ENCODE results near the gene LRP6.
"Not testable (repeated sequence)": the region's sequence is repeated elsewhere in the genome, so short reads cannot be mapped to it uniquely, and the experiment has no call there.

The LRP6 gene

DNA sequence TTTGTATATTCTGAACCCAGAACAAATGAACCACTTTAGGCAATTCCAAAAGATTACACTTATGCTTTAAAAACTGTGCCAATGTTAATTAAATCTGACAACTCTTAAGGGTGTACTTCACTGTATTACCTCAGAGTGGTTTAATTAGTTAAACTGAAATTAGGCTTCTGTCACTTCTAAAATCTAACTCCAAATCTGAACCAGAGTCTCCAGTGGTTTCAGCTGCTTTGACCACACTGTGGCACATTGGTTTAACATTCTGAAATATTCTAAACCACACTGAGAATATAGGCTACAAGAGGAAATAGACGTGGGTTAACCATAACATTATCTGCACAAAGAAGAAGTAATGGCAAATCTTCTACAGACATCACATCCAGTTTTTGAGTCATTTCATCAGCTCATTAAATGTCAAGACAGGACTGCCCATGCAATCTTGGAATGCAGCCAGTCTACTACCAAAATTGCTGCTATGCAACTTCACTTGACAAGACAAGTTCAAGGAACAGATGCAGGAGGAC lies 94.8 kb downstream of the LRP6 start:
- no peak for DNase-seq

DNA sequence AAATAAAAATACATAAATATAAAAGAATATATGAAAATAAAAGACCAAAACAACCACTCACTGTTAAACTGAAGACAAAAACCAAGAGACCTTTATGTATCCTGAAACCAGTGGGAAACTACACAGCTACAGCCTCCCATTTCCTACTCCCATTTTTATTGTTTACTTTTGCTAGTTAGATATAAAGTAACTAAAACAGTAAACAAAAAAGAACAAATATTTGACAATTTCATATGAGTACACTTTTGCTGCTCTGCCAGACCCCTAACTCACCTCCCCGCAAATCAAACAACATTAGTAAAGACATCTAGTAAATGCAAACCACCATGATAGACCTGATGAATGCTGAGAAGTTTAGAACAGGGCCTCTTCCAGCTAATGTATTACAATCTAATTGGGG lies 99.0 kb downstream of the LRP6 start:
- DNase-seq: no peak

DNA sequence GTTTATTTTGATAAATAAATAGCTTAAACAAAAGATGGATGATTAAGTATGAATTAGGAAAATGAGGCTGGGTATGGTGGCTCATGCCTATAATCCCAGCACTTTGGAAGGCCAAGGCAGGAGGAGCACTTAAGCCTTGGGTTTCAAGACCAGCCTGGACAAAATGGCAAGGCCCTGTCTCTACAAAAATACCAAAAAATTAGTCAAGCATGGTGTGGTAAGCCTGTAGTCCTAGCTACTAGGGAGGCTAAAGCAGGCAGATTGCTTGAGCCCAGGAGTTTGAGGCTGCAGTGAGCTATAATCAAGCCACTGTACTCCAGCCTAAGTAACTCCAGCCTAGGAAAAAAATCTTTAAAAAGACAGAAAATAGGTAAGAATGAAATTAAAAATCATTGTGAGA lies 100.1 kb downstream of the LRP6 start:
- DNase-seq: no peak

DNA sequence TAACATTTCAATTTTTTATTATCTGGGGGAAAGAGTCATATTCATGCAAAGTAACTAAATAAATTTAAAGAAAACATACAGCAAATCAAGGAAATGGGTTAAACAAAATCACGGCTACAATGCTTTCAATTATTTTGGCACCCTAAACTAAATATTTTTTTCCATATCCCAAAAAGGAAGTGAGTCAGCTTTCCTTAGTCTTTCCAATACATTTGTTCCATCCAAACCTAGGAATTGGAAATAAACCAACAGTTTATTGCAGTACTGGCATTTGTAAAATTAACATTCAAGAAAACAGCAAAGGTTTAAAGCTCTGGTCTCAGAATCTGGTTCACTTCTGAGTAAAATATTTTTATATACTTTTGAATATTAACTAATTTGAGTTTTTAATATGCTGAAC lies 106.9 kb downstream of the LRP6 start:
- no peak for DNase-seq

DNA sequence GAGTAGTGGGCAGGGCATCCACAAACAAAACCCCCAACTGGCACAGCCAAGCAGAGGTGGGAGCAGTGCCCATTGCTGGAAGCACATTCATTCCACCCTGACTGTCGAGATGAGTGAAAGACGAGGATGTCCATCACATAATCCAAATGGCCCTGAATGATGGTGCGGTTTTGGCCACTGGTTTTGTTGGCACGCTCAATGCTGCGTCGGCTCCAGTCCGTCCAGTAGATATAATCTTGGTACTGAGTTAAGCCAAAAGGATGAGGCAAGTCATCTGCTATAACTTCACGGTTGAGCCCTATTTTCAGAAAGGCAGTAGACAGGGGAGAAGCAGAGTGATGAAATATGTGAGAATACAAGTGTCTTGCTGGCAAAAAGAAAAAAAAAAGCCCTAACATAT lies 108.0 kb downstream of the LRP6 start:
- no peak for DNase-seq

DNA sequence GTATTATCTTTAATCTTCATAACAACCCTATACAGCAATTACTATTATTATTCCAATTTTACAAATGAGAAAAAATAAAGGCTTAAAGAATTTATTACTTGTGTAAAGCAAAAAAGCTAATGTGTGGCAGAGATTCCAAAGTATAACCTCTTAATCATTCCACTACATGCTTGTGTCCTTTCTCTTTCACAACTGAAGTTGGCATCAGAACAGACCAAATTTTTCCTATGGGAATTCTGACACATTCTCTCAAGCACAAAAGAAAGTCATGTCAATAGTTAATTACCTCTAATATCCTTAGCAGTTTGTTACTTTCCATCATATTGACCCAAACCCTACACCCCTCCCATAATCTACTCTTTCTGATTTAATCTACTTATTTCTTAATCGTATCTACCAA lies 109.4 kb downstream of the LRP6 start:
- DNase-seq: no peak

DNA sequence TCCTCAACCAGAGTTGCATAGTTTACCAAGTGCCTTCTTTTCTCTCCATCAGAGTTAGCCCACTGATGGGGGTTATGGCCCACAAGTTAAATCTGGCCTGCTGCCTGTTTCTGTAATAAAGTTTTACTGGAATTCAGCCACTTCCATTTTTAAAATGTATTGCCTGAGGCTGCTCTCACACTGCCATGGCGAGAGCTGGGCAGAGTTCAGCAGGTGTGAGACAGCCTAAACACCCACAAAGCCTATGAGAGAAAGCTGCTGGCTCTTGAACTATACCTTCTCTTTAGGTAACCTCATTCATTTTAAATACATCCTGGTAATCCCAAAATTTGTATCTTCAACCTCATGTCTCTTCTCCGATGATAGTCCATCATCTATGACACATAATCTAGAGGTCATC lies 110.0 kb downstream of the LRP6 start:
- no peak for DNase-seq

DNA sequence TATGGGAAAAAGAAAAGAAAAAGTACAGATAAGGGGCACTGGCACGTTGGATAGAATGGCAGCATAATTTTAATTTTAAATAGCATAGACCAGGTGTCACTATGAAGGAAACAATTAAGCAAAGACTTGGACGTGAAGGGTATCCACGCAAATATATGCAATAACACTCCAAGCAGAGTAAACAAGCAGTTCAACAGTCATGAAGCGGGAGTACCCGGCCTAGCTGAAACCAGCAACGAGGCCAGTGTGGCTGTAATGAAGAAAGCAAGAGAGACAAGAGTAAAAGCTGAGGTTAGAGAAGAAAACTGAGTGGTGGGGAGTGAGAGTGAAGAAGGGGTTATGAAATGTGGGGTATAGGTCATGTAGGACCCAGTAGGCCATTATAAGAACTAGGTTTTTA lies 110.7 kb downstream of the LRP6 start:
- DNase-seq: no peak

DNA sequence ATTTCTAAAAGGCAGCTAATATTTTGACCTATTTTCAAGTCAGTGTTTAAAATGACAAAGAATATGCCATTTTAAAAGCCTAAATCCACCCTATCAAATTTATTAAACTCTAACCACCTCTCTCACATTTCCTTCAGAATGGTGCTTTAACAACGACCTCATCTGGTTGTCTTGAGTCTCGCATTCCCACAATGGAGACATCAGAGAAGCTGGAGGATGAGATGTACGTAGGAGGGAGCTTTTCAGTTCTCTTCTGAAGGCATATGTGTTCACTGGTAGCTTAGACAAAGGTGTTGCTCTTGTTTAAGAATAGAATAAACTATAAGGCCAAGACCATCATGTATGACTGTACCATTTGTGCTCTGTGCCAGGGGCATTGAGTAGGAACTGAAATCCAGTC lies 113.2 kb downstream of the LRP6 start:
- DNase-seq: no peak

DNA sequence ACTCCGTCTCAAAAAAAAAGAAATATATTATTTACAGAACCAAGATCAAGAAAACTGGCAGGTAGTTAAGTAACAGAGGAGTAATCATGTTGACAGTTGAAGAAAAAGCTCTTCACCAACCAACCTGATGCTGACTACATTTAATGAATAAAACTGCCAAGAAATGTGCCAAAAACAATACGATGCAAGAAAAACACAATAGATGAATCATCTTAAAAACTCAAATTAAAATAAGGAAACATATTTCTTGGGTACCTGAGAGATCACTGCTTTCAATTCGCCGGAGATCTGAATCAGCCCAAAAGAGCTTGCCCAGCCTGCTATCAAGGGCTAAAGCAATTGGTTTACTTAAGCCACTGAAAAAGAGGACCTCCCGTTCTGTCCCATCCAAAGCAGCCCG lies 119.7 kb downstream of the LRP6 start:
- DNase-seq: no peak

DNA sequence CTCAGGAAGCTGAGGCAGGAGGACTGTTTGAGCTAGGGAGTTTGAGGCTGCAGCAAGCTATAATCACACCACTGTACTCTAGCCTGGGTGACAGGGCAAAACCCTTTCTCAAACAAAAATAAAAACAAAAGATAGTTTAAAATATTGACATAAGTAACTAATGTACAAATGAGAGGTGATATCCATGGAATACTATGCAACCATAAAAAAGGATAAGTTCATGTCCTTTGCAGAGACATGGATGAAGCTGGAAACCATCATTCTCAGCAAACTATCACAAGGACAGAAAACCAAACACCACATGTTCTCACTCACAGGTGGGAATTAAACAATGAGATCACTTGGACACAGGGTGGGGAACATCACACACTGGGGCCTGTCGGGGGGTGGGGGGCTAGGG lies 122.3 kb downstream of the LRP6 start:
- not testable (repeated sequence) for DNase-seq

DNA sequence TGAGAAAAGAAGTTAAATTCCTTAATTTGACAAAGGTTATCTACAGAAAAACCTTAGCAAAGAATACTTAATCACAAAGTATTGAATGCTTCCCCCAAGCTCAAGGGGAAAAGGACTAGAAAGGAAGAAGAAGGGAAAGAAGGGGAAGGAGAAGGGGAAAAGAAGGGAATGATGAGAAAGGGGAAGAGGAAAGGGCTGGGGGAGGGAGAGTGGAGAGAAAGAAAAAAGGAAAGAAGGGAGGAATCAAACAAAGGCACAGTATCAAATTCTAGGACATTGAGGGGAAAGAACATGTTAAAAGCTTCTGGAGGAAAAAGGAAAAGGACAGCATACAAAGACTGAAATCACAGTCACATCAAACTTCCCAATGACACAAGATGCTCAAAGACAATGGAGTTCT lies 125.8 kb downstream of the LRP6 start:
- no peak for DNase-seq

DNA sequence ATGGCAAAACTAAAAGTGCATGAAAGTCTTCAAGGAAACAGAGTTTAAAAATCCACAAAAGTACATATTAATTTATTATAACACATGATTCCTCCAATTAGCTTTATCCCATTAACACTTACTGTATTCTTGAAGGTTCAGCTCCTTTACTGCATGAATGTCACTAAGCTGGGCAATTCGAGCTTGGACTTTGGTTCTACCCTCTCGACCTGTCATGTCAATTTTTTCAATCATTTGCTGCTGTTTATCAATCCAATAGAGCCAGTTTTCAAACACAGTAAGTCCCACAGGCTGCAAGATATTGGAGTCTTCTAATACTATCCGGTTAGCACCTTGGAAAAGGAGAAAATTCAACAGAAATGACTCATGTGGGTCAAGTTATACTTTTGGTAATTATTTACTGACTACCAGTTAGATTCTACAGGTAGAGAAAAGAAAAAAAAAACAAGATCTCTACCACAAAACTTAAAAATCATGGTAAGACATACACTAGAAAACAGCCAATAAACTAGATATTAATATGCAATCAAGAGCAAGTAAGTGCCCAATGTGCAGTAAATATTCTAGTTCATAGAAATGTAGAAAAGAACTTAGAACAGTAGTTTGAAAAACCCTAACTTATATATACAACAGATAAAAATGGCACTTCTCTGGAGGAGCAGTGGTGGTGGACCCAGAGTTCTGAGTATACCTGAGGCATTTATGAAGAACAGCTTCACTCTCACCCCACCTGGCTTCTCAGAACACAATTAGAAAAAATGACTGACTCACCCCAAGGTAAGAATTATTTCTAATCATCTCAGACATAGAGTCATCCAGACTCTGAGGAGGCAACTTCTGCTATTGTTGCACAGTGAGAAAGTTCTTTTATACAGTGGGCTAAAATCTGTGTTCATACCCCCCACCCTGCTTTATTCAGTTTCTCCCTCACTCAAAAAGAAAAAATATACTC lies 128.4 kb downstream of the LRP6 start:
- no peak for DNase-seq

DNA sequence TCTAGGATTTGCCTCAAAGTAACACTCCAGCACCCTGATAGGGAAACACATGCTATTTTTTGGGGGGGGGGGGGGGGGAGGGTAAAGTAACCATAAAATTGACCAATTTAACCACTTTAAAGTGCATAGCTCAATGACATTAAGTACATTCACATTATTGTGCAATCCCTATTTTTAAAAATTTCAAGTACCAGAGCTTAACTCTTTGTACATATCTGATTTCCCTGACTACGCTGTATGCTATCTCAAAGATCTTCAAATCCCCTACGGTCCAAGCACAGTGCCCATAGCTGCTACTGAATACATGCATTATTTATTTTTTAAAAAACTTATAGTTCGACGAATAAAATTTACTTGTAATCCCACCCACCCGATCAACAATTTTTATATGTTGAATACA lies 133.1 kb downstream of the LRP6 start:
- no peak for DNase-seq

DNA sequence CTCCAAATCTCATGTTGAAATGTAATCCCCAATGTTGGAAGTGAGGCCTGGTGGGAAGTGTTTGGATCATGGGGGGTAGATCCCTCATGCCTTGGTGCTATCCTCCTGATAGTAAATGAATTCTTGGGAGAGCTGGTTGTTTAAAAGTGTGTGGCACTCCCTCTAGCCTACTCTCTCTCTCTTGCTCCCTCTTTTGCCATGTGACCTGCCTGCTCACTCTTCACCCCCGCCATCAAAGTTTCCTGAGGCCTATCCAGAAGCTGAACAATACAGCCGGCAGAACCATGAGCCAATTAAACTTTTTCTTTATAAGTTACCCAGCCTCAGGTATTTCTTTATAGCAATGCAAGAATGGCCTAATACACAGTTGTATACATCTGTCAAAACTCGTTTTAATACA lies 133.6 kb downstream of the LRP6 start:
- DNase-seq: no peak

DNA sequence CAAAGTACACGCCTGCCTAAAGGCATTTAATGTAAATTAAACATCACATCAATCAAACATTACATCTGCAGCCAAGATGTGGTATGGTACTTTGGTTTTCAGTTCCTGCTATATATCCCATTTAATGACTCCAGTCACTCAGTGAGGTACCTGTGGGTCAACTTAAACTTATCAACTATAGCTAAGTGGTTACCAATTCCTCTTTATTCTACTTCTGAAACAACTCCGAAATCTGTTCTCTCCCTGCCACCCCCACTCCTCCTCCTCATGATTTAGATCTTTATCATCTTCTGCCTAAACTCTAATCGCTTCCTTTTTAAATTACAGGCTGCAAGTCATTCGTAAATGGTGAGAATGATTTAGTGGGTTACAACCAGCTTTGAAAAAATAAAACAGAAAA lies 138.2 kb downstream of the LRP6 start:
- no peak for DNase-seq

DNA sequence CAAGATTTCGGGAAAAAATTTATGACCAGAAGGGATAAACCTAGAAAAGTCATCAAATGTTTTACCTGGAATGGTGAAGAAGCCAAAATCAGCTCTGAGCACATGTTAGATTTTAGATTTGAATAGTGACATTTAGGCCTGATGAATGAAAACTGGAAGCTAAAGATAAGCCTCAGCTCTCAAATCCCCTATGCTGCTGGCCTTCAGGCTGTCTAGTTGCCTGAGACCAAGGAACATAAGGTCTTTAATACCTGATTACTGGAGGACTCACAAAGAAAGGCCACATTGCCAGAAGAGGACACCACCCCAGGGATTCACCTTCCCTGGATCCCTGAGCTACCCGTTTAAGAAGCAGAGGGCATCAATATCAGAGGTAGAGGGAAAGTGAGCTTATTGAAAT lies 139.5 kb downstream of the LRP6 start:
- DNase-seq: no peak

DNA sequence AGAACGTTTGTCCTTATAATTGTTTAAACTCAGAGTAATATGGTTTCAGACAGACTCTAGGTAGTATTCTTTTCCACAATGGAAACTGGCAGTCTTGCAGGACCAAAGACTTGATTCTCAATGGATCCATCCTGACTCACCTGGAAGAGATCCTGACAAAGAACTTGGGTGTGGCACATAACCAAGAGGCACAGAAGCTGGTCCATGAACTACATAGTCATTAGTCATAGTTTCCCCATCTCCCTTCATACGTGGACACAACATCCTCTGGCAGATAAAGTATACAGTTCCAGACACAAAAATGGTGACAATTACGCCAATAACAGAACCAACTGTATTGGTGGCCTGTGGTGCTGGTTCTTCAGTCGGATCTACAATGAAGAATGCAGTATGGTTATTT lies 140.3 kb downstream of the LRP6 start:
- DNase-seq: no peak

DNA sequence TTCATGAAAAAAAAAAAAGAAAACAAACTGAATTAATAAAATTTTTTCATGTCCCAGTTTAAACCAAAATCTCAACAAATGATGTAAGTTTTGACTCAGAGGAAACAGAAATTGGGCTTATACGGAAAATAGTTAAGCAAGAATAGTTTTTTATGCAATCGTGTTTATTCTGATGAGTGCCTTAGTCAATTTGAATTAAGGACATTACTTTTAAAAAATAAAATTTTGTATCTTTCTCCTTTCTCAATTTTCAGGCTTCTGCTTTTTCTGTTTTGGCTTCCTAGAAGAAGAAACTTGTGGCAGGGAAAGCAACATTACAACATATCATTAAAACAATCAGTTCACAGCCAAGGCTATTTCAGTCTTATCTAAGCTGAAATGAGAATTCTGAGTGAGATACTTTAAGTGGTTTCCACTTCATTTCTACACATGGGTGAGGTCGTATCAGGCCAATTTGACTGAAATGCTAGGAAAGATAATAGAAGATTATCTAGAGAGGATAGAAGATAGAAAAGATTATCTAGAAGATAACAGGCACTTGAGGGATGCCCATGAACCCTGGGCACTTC lies 143.7 kb downstream of the LRP6 start:
- DNase-seq: no peak

DNA sequence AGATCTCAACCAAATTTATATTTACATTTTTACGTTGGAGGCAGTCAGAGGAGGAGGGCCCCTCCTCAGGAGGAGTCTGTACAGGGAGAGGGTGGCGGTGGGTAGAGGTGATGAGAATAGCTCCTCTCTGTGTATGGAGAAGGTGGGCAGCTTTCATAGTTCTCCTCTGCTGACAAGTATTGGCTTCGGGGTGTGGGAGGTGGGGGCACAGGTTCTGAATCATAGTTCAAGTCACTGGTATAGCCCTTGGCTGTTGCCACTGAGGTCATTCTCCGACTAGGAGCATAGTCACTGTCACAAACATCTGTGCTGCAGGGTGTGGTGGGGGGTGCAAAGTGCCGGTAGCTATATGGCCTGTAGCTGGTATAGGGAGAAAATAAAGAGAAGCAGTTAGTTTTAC lies 145.8 kb downstream of the LRP6 start:
- DNase-seq: no peak

DNA sequence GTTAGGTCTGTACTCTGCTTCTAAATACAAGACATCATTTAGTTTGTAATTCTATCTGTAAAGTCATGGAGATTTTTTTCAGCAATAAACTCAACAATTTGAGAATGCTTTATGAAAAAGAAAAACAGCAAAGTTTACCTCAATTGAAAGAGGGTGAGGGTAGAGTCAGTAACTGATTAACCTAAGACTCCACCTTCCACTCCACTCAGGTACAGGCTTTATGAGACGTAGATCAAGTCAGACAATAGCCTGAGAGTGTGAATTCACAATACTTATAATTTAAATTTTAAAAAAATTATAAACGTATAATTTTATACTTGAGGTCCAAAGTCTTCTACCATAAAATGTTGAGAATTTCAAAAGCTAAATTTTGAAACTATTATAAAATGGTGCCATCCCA lies 150.2 kb downstream of the LRP6 start:
- no peak for DNase-seq

DNA sequence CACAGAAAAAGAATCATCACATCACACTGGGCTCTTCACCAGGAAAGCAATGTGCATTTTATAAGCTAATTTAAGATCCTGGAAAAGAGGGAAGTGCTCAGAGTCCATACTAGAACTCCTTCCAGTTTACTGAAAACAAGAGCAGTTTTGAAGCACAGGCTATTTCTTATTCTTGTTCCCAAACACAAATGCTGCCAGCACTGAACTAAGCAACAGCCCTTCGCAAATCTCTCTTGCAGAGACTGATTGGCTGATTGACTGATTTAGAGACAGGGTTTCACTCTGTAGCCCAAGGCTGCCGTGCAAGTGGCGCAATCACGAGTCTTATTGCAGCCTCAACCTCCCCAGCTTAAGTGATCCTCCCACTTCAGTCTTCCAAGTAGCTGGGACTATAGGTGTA lies 151.3 kb downstream of the LRP6 start:
- DNase-seq: no peak

DNA sequence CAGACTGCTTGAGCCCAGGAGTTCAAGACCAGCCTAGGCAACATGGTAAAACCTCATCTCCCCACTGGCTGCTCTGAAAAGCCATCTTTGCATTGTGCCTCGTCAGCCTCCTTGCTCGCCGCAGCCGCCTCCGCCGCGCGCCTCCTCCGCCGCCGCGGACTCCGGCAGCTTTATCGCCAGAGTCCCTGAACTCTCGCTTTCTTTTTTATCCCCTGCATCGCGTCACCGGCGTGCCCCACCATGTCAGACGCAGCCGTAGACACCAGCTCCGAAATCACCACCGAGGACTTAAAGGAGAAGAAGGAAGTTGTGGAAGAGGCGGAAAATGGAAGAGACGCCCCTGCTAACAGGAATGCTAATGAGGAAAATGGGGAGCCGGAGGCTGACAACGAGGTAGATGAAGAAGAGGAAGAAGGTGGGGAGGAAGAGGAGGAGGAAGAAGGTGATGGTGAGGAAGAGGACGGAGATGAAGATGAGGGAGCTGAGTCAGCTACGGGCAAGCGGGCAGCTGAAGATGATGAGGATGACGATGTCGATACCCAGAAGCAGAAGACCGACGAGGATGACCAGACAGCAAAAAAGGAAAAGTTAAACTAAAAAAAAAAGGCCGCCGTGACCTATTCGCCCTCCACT lies 155.8 kb downstream of the LRP6 start:
- not testable (repeated sequence) for DNase-seq

DNA sequence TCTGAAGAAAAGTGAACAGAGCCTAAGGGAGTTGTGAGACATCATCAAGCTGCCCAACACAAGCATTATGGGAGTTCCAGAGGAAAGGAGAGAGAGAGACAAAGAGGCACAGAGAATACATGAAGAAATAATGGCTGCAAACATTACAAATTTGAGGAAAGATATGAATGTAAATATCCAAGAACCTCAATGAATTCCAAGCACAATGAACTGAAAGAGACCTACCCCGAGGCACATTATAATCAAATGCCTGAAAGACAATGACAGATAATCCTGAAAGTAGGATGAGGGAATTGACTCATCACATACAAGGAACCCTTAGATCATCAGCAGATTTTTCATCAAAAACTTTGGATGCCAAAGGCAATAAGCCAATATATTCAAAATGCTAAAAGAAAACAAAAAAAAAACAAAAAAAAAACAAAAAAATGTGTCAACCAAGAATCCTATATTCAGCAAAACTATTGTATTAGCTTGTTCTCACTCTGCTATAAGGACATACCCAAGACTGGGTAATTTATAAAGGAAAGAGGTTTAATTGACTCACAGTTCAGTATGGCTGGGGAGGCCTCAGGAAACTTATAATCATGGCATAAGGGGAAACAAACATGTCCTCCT lies 158.3 kb downstream of the LRP6 start:
- DNase-seq: no peak

Data from SW 1271 (cell line).